B cell (primary cell): Measurements from ENCODE around the gene TEAD3. TPM values are rescaled to one million over a fixed set of nuclear protein-coding genes. Genes with fewer than 3 reads are reported as not detected.

Source experiments
- ATAC-seq: fragments of 200-7000 bp; cut with Tn5 transposase; one replicate; pipeline ENCODE4 v1.10.0; 2021; ENCODE audit warnings: low read depth, mild to moderate bottlenecking, moderate number of reproducible peaks, moderate library complexity
- CTCF ChIA-PET: fragments of 350-600 bp; sonication (Branson Sonifier 250); formaldehyde crosslinking; loops from one replicate; lab custom pipeline; 2021; ENCODE audit warnings: antibody characterized with exemption, inconsistent platforms; lab: Charles Lee
- POLR2A ChIA-PET: fragments of 350-600 bp; sonication (Branson Sonifier 250); formaldehyde crosslinking; loops from one replicate; lab custom pipeline; 2021; ENCODE audit warnings: antibody characterized with exemption; lab: Charles Lee
- DNase-seq: peaks from one replicate; pipeline ENCODE4 v3.0.0; 2013
- H2AFZ ChIP-seq: 2 replicates; pipeline ENCODE4 v1.6.1; 2012; ENCODE audit warnings: mild to moderate bottlenecking, low read depth, low read length; ENCODE audit not compliant: insufficient read depth, poor library complexity, severe bottlenecking
- H3K27ac ChIP-seq, 2 donors: 1 replicate in 1 of 2; 2 replicates in 1 of 2; pipeline ENCODE4 v1.5.1; 2012 to 2013; ENCODE audit warnings: low read length in 2 of 2, mild to moderate bottlenecking in 2 of 2, moderate library complexity in 1 of 2
- H3K27me3 ChIP-seq, 4 experiments: fragments of 200-600 bp in 1 of 4; sonication (generic) in 1 of 4; replicated peaks in 1 of 4; 1 replicate in 2 of 4; 2 replicates in 2 of 4; pipeline versions ENCODE4 v1.6.1 to v1.7.0; 2013 to 2016; ENCODE audit warnings: low read length in 3 of 4, mild to moderate bottlenecking in 2 of 4, mixed read lengths in 1 of 4, moderate library complexity in 1 of 4; ENCODE audit not compliant: insufficient read depth in 4 of 4, control insufficient read depth in 3 of 4; ENCODE audit errors: control extremely low read depth in 1 of 4
- H3K36me3 ChIP-seq, 2 experiments: replicated peaks in 1 of 2; 1 replicate in 1 of 2; 2 replicates in 1 of 2; pipeline versions ENCODE4 v1.6.1 to v1.7.1; 2013; ENCODE audit warnings: low read length in 1 of 2; ENCODE audit not compliant: insufficient read depth in 2 of 2, control insufficient read depth in 1 of 2; ENCODE audit errors: control extremely low read depth in 1 of 2, extremely low read depth in 1 of 2
- H3K4me1 ChIP-seq, 2 donors: fragments of 200-600 bp in 1 of 2; sonication (generic) in 1 of 2; 1 replicate in 1 of 2; 2 replicates in 1 of 2; pipeline versions ENCODE4 v1.5.1 to v1.6.1; 2013 to 2017; ENCODE audit warnings: low read length in 2 of 2; ENCODE audit not compliant: control insufficient read depth in 2 of 2, insufficient read depth in 2 of 2
- H3K4me2 ChIP-seq: replicated peaks from 2 replicates; pipeline ENCODE3; 2012; ENCODE audit warnings: mild to moderate bottlenecking, low read depth, low read length; ENCODE audit not compliant: poor library complexity, severe bottlenecking
- H3K4me3 ChIP-seq, 5 experiments: fragments of 200-600 bp in 1 of 5; sonication (generic) in 1 of 5; 1 replicate in 3 of 5; 2 replicates in 2 of 5; pipeline versions ENCODE4 v1.5.1 to v1.7.0; 2011 to 2016; ENCODE audit warnings: low read length in 4 of 5, mild to moderate bottlenecking in 4 of 5, low read depth in 2 of 5, control low read depth in 1 of 5, moderate library complexity in 1 of 5; ENCODE audit not compliant: insufficient read depth in 1 of 5; ENCODE audit errors: control extremely low read depth in 1 of 5, extremely low read depth in 1 of 5
- H3K79me2 ChIP-seq: fragments of 200-600 bp; sonication (generic); one replicate; pipeline ENCODE4 v1.6.0; 2016; ENCODE audit warnings: low read length; ENCODE audit not compliant: control insufficient read depth, insufficient read depth
- H3K9ac ChIP-seq: fragments of 200-600 bp; sonication (generic); 2 replicates; pipeline ENCODE4 v1.6.1; 2017; ENCODE audit warnings: mild to moderate bottlenecking, low read length, moderate library complexity
- H3K9me3 ChIP-seq, 3 donors: one replicate each; pipeline versions ENCODE4 v1.6.1 to v1.7.1; 2013; ENCODE audit warnings: low read length in 2 of 3; ENCODE audit not compliant: control insufficient read depth in 2 of 3, insufficient read depth in 1 of 3; ENCODE audit errors: control extremely low read depth in 1 of 3
- H4K20me1 ChIP-seq: 2 replicates; pipeline ENCODE4 v1.6.0; 2012; ENCODE audit warnings: mild to moderate bottlenecking, low read length; ENCODE audit not compliant: insufficient read depth, control insufficient read depth, poor library complexity, severe bottlenecking
- H3K27ac Mint-ChIP-seq: one replicate; pipeline ENCODE4 v1.8.0; 2021; ENCODE audit warnings: mixed read lengths
- H3K27me3 Mint-ChIP-seq: one replicate; pipeline ENCODE4 v1.8.0; 2021; ENCODE audit warnings: mixed read lengths
- H3K4me1 Mint-ChIP-seq: one replicate; pipeline ENCODE4 v1.8.0; 2021; ENCODE audit warnings: mixed read lengths
- H3K4me3 Mint-ChIP-seq: one replicate; pipeline ENCODE4 v1.8.0; 2021; ENCODE audit warnings: mixed read lengths
- H3K9me3 Mint-ChIP-seq: one replicate; pipeline ENCODE4 v1.8.0; 2022; ENCODE audit warnings: mixed read lengths; ENCODE audit not compliant: insufficient read depth
- EZH2 ChIP-seq: IDR thresholded peaks from 2 replicates; pipeline ENCODE4 v1.6.1; 2012; ENCODE audit warnings: borderline replicate concordance, low read depth, mild to moderate bottlenecking, moderate library complexity, low read length; ENCODE audit not compliant: insufficient read depth, poor library complexity, severe bottlenecking
- whole genome bisulfite sequencing: methylation state at CpG from one replicate; pipeline ENCODE4 v1.1.5; 2013; ENCODE audit warnings: missing lambda C conversion rate; ENCODE audit not compliant: insufficient coverage; 5-methylcytosine and 5-hydroxymethylcytosine counted together
- intact Hi-C: fragments of 100-400 bp; cut with micrococcal nuclease; formaldehyde crosslinking; loops from one replicate; pipeline ENCODE4 v1.10.0; 2022
- polyA plus RNA-seq: library from polyadenylated mRNA; depleted of rRNA; stranded (reverse); fragments of >200 nt; gene quantifications from 2 replicates; pipeline ENCODE4 v1.2.3, GENCODE V29; 2012
- total RNA-seq, 2 donors: library from RNA; stranded (reverse); fragments of 120-200 nt in 1 of 2; gene quantifications; 1 replicate in 1 of 2; 2 replicates in 1 of 2; pipeline versions ENCODE4 v1.2.3 to v1.2.4, GENCODE V29; 2013 to 2022
- TF ChIP-seq, protein P1 (sequence below): fragments of 200-600 bp; IDR thresholded peaks from one replicate; pipeline ENCODE4 v1.8.0; 2022; ENCODE audit warnings: antibody characterized with exemption, mild to moderate bottlenecking

TEAD3 gene
- total and polyA plus RNA-seq, 2 donors (not counting 1 experiment from before 2014, with no cell fraction given) = 0.17 TPM; not detected in 1

DNA sequence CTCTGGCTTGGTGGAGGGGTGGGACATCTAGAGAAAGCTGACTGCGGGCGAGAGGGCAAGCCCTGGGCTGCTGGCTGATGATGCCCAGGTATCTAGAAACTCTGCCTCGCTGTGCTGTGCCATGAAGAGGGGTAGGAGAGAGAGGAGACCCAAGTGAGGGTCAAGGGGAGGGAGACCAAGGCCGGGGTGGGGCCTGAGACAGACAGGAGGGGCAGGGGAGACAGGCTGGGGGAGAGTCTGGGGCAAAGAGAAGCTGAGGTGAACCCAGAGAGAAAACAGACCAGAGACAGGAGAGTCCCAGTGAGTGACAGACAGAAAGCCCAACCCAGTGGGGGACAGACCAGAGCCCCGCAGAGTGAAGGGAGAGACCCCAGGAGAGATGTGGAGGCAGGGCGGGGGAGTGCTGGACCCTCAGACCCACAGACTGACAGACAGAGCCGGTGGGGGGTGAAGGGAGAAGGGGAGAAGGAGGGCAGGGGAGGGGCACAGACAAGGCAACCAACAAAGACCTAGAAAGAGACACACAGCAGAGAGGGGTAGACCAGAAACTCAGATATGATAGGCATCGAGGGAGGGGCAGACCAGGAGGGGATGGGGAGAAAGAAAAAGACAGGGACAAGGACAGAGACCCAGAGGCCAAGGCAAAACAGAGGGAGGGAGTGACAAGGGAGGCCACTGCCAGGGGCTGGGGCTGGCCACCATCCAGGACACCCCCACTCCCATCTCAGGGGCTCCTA lies 5.9 kb downstream of the TEAD3 start:
- no peak overlapping the region for H3K4me3 Mint-ChIP-seq
- ChIA-PET CTCF (no interaction called here), POLR2A (no interaction called here)
- Histone ChIP-seq H4K20me1 (no peaks in the 10 kb centered on the region), H3K4me2 (no peak overlapping the region), H3K9me3 (no peaks in the 10 kb centered on the region), H3K36me3 (no peaks in the 10 kb centered on the region), H3K4me3 (no peak overlapping the region), H3K79me2 (no peaks in the 10 kb centered on the region), H3K4me1 (peaks cover 5 to 7% of the 10 kb centered on the region in 2 donors), H3K27ac (no peak overlapping the region), H3K9ac (no peak overlapping the region), H2AFZ (no peak overlapping the region), H3K27me3 (peaks cover 0 to 7% (median 2%) of the 10 kb centered on the region in 4 experiments)
- peaks cover 18% of the 10 kb centered on the region for H3K27me3 Mint-ChIP-seq
- DNase-seq (no peak), ATAC-seq (no peak)
- WGBS = 90% methylated on average over 8 of the region's 8 CpGs
- H3K9me3 Mint-ChIP-seq = no peaks in the 10 kb centered on the region
- TF ChIP-seq EZH2 = no peak
- TF ChIP-seq, protein P1, sequence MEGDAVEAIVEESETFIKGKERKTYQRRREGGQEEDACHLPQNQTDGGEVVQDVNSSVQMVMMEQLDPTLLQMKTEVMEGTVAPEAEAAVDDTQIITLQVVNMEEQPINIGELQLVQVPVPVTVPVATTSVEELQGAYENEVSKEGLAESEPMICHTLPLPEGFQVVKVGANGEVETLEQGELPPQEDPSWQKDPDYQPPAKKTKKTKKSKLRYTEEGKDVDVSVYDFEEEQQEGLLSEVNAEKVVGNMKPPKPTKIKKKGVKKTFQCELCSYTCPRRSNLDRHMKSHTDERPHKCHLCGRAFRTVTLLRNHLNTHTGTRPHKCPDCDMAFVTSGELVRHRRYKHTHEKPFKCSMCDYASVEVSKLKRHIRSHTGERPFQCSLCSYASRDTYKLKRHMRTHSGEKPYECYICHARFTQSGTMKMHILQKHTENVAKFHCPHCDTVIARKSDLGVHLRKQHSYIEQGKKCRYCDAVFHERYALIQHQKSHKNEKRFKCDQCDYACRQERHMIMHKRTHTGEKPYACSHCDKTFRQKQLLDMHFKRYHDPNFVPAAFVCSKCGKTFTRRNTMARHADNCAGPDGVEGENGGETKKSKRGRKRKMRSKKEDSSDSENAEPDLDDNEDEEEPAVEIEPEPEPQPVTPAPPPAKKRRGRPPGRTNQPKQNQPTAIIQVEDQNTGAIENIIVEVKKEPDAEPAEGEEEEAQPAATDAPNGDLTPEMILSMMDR = no peak
- peaks cover 9% of the 10 kb centered on the region for H3K4me1 Mint-ChIP-seq
- intact Hi-C loops = no loop called here
- H3K27ac Mint-ChIP-seq = peak overlapping the region; percentile 26

DNA sequence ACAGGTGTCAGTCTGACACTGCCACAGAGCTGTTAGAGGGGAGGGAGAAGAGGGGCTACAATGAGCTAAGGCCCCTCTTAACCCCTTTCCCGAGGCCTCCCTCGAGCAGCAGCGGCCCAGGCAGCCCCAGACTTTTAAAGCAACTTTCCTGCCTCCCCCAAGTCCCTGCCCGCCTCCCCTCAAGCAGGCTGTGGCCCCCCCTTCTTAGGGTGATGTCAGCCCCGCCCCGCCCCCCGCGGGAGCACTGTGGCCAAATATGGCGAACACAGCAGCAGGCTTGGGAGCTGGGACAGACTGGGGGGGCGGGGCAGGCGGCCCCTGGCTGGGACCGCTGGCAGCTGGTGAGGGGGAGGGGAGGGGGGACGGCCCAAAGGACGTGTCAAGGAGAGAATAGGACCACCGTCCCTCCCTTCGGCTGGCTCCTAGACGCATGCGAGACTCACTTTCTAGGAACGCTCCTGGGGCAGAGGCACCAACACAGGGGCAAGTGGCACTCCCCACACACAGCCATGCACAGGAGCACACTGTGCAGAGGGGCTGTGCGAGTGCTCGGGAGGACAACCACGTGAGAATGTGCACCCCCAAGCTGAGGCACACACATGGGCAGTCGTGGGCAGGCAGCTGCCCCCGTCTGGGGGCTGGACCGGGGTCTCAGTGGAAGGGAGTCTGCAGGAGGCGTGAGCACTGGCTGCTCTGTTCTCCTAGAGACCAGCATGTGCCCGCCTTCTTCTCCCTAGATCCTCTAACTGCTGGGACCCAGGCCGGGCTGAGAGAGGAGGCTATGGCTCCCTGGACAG lies 6.7 kb downstream of the TEAD3 start:
- Mint-ChIP-seq H3K27ac (peak overlapping the region; percentile 50), H3K4me1 (peaks cover 8% of the 10 kb centered on the region), H3K27me3 (peaks cover 18% of the 10 kb centered on the region), H3K9me3 (no peaks in the 10 kb centered on the region), H3K4me3 (no peak overlapping the region)
- Histone ChIP-seq H3K27me3 (peaks cover 0 to 2% (median 0%) of the 10 kb centered on the region in 4 experiments), H2AFZ (no peak overlapping the region), H3K79me2 (no peaks in the 10 kb centered on the region), H3K36me3 (no peaks in the 10 kb centered on the region), H3K9me3 (no peaks in the 10 kb centered on the region), H3K4me1 (peaks cover 5 to 7% of the 10 kb centered on the region in 2 donors), H3K9ac (no peak overlapping the region), H4K20me1 (no peaks in the 10 kb centered on the region), H3K4me3 (no peak overlapping the region), H3K27ac (no peak overlapping the region), H3K4me2 (no peak overlapping the region)
- ChIA-PET CTCF (no interaction called here), POLR2A (no interaction called here)
- intact Hi-C loops = no loop called here
- ATAC-seq = no peak
- TF ChIP-seq, protein P1 = no peak
- TF ChIP-seq EZH2 = no peak
- WGBS = 73% methylated on average over 22 of the region's 28 CpGs
- no peak for DNase-seq
